ENCODE results near the gene SOX6.

The SOX6 gene

DNA sequence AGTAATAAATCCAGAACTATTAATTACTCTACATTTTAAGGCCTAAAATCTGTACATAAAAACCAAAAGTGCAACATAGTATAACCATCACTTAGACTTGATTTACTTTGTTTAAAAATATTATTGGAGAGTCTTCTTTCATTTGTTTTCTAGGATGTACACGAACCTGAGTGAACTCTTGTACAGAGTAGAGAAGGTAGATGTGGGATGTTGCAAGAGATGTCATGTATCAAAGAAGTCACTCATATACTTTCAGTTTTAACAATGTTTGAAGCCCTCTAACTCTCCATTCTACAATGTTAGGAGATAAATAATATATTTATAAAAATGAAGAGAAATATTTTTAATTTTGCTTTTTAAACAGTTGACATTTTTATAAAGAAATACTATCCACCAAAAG, 38.6 kb downstream of the SOX6 start:
- no peak for DNase-seq (ENCODE audit: low read depth)

GRCh38 chr11:16313846-16314245, 42.5 kb downstream of the SOX6 start:
- no peak for DNase-seq (ENCODE audit: low read depth)

- DNase-seq (ENCODE audit: low read depth), result no peak
These were observed 44.0 kb downstream of the SOX6 start for GRCh38 chr11:16312233-16312765.

- DNase-seq (ENCODE audit: low read depth), result no peak
These were observed 44.5 kb downstream of the SOX6 start for GRCh38 chr11:16311831-16312230.

- no peak for DNase-seq (ENCODE audit: low read depth)
These were observed 45.4 kb downstream of the SOX6 start for GRCh38 chr11:16310943-16311342.

- no peak for DNase-seq (ENCODE audit: low read depth)
These were observed 47.1 kb downstream of the SOX6 start for GRCh38 chr11:16309226-16309625.

DNA sequence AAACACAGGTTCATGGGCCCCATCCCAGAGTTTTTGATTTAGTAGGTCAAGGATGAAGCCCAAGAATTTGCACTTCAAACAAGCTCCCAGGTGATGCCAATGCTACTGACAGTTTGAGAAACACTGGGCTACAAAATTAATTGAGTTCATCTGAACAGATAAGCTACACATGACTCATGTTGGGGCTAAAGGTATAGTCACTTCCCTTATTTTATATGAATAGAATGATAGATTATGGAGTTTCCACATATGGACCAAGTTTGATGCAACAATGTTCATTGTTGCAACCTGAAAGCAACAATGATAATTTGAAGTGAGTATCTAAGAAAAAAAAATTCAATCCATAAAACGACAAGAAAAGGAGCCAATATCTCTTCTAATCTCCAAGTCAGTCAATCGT, 54.9 kb downstream of the SOX6 start:
- DNase-seq (ENCODE audit: low read depth), result no peak

DNA sequence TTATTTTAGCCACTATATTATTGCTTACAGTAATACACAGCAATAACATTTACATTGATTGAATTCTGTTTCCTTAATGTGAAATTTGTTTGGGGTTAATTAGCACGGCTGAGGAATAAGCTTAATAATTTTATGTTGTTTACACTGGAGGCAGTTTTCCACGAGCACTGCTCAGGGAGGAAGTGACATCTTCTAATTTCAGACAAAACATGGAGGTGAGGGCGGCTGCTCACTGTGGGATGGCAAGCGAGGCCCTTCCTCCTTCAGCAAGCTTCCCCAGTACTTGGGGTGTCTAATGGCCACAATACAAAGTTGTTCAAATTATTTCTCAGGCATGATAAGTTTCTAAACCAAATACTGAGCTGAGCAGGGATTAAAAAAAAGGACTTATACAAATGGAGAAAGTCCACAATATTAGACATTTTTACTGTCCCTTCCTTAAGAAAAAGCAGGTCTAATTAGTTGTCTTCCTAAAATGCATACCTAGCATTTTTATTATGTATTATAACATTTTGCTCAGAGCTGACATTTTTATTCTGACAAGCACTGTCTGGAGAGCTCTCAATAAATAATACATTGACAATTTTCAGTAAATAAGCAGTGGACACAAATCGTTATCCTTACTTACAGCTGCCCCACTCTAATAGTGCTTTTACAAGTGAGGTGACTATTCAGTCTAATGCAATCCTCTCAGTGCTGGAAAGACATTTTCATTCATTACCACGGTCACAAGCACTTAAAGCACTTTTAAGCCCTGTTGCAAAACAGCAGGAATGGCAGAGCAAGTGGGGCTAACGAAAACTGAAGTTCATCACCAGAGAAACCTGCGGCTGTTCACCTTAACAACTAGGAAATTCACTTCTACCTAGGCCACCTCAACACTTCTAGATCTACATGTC, 56.2 kb downstream of the SOX6 start:
- DNase-seq (ENCODE audit: low read depth), result no peak

DNA sequence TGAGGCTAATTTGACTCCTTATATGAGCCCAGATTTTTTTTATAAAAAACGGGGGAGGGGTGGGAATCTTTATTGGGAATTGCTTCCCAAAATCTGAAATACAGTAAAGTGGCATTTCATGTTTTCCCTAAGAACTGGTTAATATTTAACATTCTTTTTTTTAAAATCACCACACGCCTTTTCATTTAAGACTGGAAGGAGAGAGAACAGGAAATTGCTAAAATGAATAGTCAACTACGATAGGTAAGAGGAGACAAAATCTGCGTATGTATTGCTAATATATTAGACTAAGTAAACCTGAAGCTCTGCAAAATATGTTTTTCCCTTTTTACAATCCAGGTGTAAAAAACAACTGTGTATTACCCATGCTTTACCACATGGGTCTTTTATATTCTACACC, 57.0 kb downstream of the SOX6 start:
- DNase-seq (ENCODE audit: low read depth), result no peak

GRCh38 chr11:16297332-16297731, 59.0 kb downstream of the SOX6 start:
- DNase-seq (ENCODE audit: low read depth), result no peak

DNA sequence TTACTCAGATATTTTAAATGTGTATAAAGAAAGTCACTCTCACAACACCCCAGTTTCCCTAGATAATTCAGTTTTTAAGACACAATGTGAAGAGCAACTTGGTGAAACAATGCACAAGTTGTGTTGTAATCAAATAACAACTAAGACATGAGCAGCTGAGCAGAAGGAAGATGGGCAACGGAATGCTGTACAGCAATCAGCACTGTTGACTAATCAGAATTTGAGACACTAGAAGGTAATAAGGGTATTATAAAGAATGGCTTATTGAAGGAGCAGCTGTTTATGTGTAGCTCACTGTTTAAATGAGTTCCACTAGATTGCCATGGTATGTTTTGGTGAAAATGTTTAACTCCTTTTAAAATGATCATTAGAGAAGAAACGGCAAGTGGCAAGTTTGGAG, 60.1 kb downstream of the SOX6 start:
- DNase-seq (ENCODE audit: low read depth), result no peak

DNA sequence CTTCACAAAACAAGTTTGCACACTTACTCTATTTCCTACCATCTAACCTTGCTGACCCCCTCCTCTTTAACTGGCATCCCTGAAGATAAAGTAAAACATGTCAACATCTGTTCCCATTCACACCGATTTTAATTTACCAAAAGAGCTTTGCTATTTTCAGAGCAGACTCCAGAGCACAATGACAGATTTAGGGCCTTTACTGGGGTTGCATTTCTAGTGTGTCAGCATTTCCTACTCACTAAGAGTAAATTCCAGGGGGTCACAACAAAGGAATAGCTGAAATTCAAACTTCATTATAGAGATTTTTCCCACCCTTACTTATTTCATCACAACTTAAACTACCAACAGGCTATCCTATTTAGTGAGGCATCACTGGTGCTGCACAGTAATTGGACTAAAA, 60.8 kb downstream of the SOX6 start:
- no peak for DNase-seq (ENCODE audit: low read depth)

DNA sequence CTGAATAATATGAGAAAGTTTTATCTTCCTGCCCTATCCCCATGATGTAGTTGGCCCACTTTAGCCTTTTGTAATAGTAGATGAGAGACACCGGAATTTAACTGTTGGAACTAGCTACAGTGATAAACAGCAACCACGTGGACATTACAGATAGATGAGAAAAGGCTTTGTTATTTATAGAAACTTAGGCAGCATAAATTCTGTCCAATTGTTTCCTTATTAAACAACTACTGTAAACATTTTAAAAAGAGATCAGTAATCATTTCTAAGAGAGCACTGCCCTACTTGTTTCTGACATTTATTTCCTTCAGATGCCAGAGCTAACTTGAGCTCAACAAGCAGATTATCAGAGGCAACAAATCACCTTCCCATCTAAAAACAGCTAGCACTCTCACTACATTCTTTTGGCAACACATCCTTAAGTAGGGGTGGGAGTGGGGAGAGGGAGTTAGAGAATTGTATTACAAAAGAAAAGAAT, 63.1 kb downstream of the SOX6 start:
- DNase-seq (ENCODE audit: low read depth), result no peak

DNA sequence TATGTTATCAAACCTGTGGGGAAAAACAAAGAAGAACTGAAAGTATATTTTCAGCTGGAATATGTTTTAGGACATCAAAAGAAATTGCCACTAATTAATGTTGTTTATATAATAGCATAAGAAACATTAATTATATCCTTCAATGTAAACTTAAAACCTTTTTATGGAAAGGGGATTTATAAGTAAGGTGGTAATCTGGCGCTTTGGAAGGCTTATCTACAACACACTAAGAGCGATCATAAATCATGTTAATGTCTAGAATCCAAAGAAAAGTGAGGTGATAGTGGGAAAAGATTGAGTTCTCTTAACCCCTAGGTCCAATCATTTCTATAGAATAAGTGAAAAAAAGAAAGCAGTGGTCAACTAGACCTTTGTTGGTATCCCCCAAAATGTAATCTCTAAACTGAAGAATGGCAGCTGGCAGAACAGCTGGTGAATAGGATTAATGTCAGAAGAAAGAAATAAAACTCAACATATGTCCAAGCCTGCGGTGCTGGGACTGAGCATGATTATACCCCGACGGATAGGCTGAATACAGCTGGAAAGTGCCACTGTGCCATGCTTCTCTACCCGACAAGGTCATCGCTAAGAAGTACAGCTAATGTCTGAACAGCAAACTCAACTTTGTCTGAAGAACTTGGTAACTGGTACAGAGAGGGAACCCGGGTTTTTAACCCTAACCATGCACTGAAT, 64.0 kb downstream of the SOX6 start:
- no peak for DNase-seq (ENCODE audit: low read depth)

GRCh38 chr11:16291729-16292128, 64.6 kb downstream of the SOX6 start:
- no peak for DNase-seq (ENCODE audit: low read depth)

DNA sequence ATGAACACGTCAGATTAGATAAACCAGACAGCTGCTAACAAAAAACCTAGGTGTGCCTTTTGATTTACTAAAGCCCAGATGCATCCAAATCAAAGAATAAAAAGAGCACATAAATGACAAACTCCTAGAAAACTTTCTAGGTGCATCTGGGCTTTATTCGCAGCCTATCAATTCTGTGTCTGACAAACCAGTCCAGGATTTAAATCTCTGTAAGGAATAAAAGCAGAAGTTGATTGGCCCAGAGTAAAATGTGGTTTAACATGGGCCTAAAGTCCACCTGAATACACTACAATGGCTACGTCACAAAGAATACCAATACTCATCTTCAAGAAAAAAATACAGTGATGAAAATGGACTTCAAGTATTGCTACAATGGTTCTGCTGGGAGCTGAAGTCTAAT, 66.8 kb downstream of the SOX6 start:
- no peak for DNase-seq (ENCODE audit: low read depth)

GRCh38 chr11:16287630-16288280, 68.6 kb downstream of the SOX6 start:
- DNase-seq (ENCODE audit: low read depth), result no peak

DNA sequence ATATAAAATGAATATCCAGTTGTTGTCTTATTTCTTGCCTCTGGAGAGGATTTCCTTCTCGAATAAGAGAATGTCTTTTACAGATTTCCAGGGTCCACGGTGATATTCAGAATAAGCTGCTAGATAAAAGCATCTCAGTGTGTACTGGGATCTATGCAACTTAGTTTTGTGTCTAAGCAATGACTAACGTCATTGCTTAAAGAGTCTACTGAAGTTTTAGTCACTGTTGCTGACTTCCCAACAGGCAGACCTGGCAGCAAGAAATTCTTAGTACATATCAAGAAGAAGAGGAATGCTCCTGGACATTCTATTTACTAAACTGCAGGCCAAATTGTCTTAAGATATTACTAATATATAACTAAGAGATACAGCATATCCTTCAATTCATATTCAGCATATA, 70.3 kb downstream of the SOX6 start:
- no peak for DNase-seq (ENCODE audit: low read depth)

GRCh38 chr11:16280256-16280682, 76.1 kb downstream of the SOX6 start:
- no peak for DNase-seq (ENCODE audit: low read depth)

- no peak for DNase-seq (ENCODE audit: low read depth)
These were observed 76.8 kb downstream of the SOX6 start for GRCh38 chr11:16279524-16279923.

GRCh38 chr11:16278979-16279378, 77.4 kb downstream of the SOX6 start:
- no peak for DNase-seq (ENCODE audit: low read depth)

DNA sequence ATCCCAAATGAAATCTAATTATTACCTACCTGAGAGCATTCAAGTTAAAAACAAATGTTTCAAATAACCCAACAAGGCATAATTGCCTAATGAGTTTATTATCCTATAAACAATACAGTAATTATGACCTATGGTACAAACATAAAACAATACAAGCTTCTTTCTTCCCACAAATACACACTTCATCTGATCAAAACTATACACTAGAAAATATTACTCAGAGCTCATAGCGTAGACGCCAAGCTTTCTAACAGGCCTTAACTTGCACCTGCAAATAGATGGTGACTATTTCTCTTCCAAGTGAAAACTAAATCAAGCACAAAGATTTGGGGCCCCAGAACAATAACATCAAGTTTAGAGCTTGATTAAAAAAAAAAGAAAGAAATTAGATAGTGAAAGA, 78.1 kb downstream of the SOX6 start:
- DNase-seq (ENCODE audit: low read depth), result no peak

DNA sequence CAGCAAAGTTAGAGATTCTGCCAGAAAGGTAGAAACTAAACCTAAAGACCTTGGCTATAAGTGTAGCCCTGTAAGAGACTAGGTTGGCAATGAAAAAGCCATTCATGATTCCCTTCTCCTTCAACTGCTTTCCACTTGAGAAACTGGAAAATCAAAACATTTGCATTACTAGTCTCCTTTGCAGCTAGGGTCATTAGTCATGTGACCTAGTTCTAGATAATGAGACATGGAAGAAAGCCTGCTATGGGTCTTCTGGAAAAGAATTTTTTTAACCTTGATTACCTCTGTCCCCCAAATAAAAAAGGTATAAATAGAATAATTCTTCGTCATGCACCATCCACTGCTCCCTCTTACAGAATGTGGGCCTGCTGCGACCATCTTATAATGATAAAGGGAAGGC, 80.1 kb downstream of the SOX6 start:
- no peak for DNase-seq (ENCODE audit: low read depth)

All from activated T-cell treated with anti-CD3 and anti-CD28 coated beads for 24 hours (primary cell).